ENCODE measurements around the gene PDZD8. TPM values are rescaled to one million over a fixed set of nuclear protein-coding genes. Genes with fewer than 3 reads are reported as not detected.

PDZD8 gene
- total RNA-seq, 1 experiment from 2014 or later: 21.2 TPM

GRCh38 chr10:117408436-117409384 is 33.5 kb upstream of the PDZD8 start:
- no peaks in the 10 kb centered on the region for H3K36me3 ChIP-seq
- H3K4me1 ChIP-seq (replicated peaks): no peaks in the 10 kb centered on the region
- no peak for DNase-seq (ENCODE audit: low read depth in 1 of 2, low spot score in 2 of 2)
- no peaks in the 10 kb centered on the region for H3K27me3 ChIP-seq (replicated peaks)
- no peaks in the 10 kb centered on the region for H3K9me3 ChIP-seq (replicated peaks)
- H3K27ac ChIP-seq: no peak overlapping the region
- no peak overlapping the region for H3K4me3 ChIP-seq

DNA sequence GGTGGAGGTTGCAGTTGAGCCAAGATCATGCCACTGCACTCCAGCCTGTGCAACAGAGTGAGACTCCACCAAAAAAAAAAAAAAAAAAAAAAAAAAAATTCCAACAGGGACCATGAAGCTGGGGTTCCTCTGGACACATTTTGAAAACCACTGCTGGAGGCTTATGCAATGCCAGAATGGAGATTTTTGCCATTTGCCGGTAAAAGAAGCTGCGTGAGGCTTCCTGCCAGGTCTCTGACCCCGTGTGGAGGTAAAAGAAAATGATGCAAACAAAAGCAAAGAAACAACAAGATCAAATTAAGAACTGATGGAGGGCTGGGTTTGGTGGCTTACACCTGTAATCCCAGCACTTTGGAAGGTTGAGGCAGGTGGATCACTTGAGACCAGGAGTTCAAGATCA is 30.5 kb upstream of the PDZD8 start:
- no peaks in the 10 kb centered on the region for H3K36me3 ChIP-seq
- no peaks in the 10 kb centered on the region for H3K27me3 ChIP-seq (replicated peaks)
- H3K4me1 ChIP-seq (replicated peaks): no peaks in the 10 kb centered on the region
- DNase-seq (ENCODE audit: low read depth in 1 of 2, low spot score in 2 of 2): no peak
- H3K4me3 ChIP-seq: no peak overlapping the region
- no peaks in the 10 kb centered on the region for H3K9me3 ChIP-seq (replicated peaks)
- no peak overlapping the region for H3K27ac ChIP-seq

DNA sequence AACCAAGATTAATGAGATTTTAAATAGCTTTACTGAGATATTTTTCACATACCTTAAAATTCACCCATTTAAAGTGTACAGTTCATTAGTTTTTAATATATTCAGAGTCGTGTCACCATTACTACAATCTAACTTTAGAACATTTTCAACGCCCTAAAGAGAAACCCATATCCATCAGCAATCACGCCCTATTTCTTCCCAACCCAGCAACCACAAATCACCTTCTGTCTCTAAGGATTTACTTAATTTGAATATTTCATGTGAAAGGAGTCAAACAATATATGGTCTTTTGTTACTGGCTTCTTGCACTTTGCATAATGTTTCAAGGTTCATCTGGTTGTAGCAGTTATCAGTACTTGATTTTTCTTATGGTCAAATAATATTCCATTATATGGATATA is 25.1 kb upstream of the PDZD8 start:
- H3K9me3 ChIP-seq (replicated peaks): no peaks in the 10 kb centered on the region
- no peak overlapping the region for H3K27ac ChIP-seq
- no peaks in the 10 kb centered on the region for H3K4me1 ChIP-seq (replicated peaks)
- H3K27me3 ChIP-seq (replicated peaks): no peaks in the 10 kb centered on the region
- H3K36me3 ChIP-seq: no peaks in the 10 kb centered on the region
- DNase-seq (ENCODE audit: low read depth in 1 of 2, low spot score in 2 of 2): no peak
- H3K4me3 ChIP-seq: no peak overlapping the region

DNA sequence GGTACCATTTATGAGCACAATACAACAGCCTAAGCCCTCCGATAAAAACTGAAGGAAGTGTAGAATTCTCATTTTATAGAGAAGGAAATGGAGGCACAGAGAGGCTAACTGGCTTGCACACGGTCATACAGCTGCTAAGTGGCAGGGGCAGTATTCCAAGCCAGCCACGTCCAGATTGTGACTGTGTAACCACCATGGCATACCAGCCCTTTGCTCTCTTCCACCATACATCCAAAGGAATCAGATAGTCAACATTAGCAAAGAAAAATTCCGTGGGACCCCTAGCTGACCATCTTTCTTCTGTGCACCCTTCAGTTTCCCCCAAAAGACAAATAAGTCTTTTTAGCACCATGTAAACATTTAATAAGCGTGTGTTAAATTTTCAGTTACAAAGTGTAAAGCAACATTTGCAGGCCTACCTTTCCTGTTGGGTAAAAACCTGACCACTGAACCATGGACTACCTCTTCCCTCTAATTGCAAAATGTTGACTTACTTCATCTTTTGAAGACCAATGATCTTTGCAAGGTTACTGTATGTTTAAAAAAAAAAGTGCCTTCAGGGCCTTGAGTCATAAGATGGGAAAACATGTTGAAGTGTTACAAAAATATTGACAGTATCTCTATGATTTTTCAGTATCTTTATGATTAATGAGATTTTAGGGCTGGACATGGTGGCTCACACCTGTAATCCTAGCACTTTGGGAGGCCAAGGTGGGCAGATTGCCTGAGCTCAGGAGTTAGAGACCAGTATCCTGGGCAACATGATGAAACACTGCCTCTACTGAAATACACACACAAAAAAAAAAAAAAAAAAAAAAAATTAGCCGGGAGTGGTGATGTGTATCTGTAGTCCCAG is 24.3 kb upstream of the PDZD8 start:
- Histone ChIP-seq H3K4me3 (no peak overlapping the region), H3K27ac (no peak overlapping the region), H3K9me3 (replicated peaks) (no peaks in the 10 kb centered on the region), H3K36me3 (no peaks in the 10 kb centered on the region), H3K27me3 (replicated peaks) (no peaks in the 10 kb centered on the region), H3K4me1 (replicated peaks) (no peaks in the 10 kb centered on the region)
- no peak for DNase-seq (ENCODE audit: low read depth in 1 of 2, low spot score in 2 of 2)

- DNase-seq (ENCODE audit: low read depth in 1 of 2, low spot score in 2 of 2): no peak
- H3K4me3 ChIP-seq: no peak overlapping the region
- H3K9me3 ChIP-seq (replicated peaks): no peaks in the 10 kb centered on the region
- H3K4me1 ChIP-seq (replicated peaks): no peaks in the 10 kb centered on the region
- no peak overlapping the region for H3K27ac ChIP-seq
- no peaks in the 10 kb centered on the region for H3K36me3 ChIP-seq
- no peaks in the 10 kb centered on the region for H3K27me3 ChIP-seq (replicated peaks)
Measured at GRCh38 chr10:117398029-117398428, 22.8 kb upstream of the PDZD8 start.

- Histone ChIP-seq H3K9me3 (replicated peaks) (no peaks in the 10 kb centered on the region), H3K4me1 (replicated peaks) (no peaks in the 10 kb centered on the region), H3K4me3 (no peak overlapping the region), H3K27ac (no peak overlapping the region), H3K36me3 (no peaks in the 10 kb centered on the region), H3K27me3 (replicated peaks) (peaks cover 13% of the 10 kb centered on the region)
- no peak for DNase-seq (ENCODE audit: low read depth in 1 of 2, low spot score in 2 of 2)
Measured at GRCh38 chr10:117391436-117392205, 16.4 kb upstream of the PDZD8 start.

DNA sequence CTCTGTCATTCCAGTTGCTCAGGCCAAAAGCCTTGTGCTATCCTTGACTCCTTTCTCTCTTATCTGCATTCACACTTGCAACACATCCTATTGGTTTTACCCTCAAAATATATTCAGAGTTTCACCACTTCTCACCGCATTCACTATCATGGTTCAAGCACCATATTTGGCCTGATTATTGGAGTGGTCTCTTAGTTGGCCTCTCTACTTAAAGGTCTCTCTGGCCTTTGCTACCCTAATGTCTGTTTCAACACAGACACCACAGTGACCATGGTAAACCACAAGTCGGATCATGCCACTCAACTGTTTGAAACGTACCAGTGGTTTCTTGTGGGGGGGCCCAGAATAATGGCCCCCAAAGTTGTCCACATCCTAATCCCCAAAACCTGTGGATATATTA is 15.2 kb upstream of the PDZD8 start:
- Histone ChIP-seq H3K27me3 (replicated peaks) (peaks cover 20% of the 10 kb centered on the region), H3K27ac (no peak overlapping the region), H3K4me3 (no peak overlapping the region), H3K36me3 (no peaks in the 10 kb centered on the region), H3K4me1 (replicated peaks) (no peaks in the 10 kb centered on the region), H3K9me3 (replicated peaks) (no peaks in the 10 kb centered on the region)
- no peak for DNase-seq (ENCODE audit: low read depth in 1 of 2, low spot score in 2 of 2)

DNA sequence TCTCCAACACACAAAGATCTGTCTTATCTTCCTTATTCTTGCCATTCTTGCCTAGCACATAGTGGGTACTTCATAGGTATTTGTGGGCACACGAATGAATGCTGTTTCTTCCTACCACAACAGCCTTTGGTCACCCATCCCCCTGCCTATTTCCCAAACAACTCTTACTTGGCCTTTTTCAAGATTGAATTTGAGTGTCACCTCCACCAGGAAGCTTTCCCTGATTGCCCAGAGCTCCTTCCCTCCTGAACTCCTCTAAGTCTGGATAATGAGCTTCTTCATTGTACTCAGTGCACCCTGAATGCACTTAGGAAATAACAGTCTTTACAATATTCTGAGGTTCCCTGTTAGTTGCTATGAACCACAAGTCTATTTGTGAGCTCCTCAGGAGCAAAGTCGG is 11.6 kb upstream of the PDZD8 start:
- Histone ChIP-seq H3K36me3 (no peaks in the 10 kb centered on the region), H3K27ac (no peak overlapping the region), H3K4me3 (no peak overlapping the region), H3K9me3 (replicated peaks) (no peaks in the 10 kb centered on the region), H3K27me3 (replicated peaks) (peaks cover 27% of the 10 kb centered on the region), H3K4me1 (replicated peaks) (no peaks in the 10 kb centered on the region)
- DNase-seq (ENCODE audit: low read depth in 1 of 2, low spot score in 2 of 2): no peak

DNA sequence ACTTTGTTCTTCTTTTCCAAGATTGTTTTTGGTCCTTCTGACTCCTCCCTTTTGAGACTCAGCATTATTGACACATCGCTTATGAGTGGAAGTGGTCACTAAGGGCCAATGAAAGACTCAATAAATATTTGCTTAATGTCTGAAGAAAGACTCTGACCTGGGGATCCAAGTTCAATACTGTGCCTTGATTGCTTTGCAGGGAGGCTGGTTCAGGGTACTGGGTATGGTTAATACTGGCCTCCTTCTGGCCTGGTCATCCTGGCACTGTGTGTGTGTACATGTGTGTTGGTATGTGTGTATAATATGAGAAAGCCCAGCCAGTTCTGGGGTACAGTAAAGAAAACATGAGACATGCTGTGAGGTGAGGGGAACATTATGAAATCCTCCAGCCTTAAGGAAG is 7.6 kb upstream of the PDZD8 start:
- Histone ChIP-seq H3K27me3 (replicated peaks) (peaks cover 57% of the 10 kb centered on the region), H3K36me3 (no peaks in the 10 kb centered on the region), H3K4me1 (replicated peaks) (no peaks in the 10 kb centered on the region), H3K9me3 (replicated peaks) (no peaks in the 10 kb centered on the region), H3K27ac (no peak overlapping the region), H3K4me3 (no peak overlapping the region)
- no peak for DNase-seq (ENCODE audit: low read depth in 1 of 2, low spot score in 2 of 2)

GRCh38 chr10:117374506-117375359 is 507 bp downstream of the PDZD8 start:
- H3K27ac ChIP-seq: peak overlapping the region; percentile 49
- H3K36me3 ChIP-seq: peaks cover 30% of the 10 kb centered on the region
- peaks cover 23% of the 10 kb centered on the region for H3K27me3 ChIP-seq (replicated peaks)
- peaks cover 28% of the 10 kb centered on the region for H3K4me1 ChIP-seq (replicated peaks)
- DNase-seq (ENCODE audit: low read depth in 1 of 2, low spot score in 2 of 2): peak in 1 of 2 experiments; percentile 37
- H3K4me3 ChIP-seq: peak overlapping the region; percentile 81
- no peaks in the 10 kb centered on the region for H3K9me3 ChIP-seq (replicated peaks)

DNA sequence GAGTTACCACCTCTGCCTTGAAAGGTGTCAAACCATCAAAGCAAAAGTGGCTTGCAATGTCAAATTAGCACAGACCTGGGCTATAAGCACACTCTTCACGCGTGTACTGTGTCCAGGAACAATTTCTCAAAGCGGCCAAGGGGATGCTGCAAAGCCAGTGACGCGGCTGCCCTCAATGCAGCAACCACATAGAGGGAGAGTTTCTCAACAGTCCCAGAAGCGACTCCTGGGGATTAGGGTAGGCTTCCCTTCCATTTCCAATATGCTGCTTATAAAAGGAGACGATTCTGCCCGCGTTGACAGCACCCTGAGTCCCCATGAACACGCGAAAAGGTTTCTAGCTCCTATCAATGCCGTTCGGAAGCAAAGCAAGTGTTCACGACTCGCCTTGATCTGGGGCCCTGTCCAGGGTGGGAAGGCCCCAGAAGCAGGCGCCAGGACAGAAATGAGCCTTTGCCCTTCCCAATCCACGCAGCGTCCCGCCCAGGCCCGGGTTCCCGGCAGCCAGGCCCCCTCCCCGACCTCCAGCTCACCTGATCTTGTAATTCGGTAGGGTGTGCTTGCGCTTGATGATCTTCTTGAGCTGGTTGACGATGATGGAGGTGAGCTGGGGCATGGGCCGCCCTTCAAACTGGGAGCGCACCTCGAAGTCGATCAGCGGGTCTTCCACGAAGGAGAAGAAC is 1.3 kb downstream of the PDZD8 start:
- H3K36me3 ChIP-seq: peaks cover 33% of the 10 kb centered on the region
- H3K4me1 ChIP-seq (replicated peaks): peaks cover 28% of the 10 kb centered on the region
- no peak overlapping the region for H3K27ac ChIP-seq
- no peaks in the 10 kb centered on the region for H3K9me3 ChIP-seq (replicated peaks)
- H3K27me3 ChIP-seq (replicated peaks): peaks cover 17% of the 10 kb centered on the region
- peak in 1 of 2 experiments; percentile 55 for DNase-seq (ENCODE audit: low read depth in 1 of 2, low spot score in 2 of 2)
- peak overlapping the region; percentile 81 for H3K4me3 ChIP-seq

DNA sequence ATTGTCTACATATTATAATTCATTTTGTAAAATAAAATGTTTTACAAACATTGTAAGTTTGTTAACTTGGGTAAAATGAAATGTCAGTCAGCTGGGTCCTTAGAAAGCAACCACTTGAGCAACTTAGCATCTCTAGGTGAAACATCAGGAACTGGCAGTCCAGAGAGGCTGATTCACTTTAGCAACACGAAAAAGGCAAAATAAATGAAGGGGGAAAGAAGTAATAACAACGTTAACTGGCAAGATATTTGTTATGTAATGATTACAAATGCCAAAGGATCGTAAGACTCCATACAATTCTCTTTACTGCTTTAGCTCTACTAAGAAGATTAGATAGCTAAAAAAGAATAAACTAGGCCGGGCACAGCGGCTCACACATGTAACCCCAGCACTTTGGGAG is 5.0 kb downstream of the PDZD8 start:
- Histone ChIP-seq H3K36me3 (peaks cover 28% of the 10 kb centered on the region), H3K27ac (no peak overlapping the region), H3K27me3 (replicated peaks) (no peaks in the 10 kb centered on the region), H3K4me1 (replicated peaks) (peaks cover 19% of the 10 kb centered on the region), H3K9me3 (replicated peaks) (no peaks in the 10 kb centered on the region), H3K4me3 (no peak overlapping the region)
- DNase-seq (ENCODE audit: low read depth in 1 of 2, low spot score in 2 of 2): no peak

Data from SJSA1 (cell line).